WTC11 (cell line): ENCODE data around the gene DPP10. TPM values are rescaled to one million over a fixed set of nuclear protein-coding genes. Genes with fewer than 3 reads are reported as not detected.

Experiments
- ATAC-seq: fragments of 200-7000 bp; cut with Tn5 transposase; 2 replicates; pipeline ENCODE4 v1.10.0; 2021; ENCODE audit warnings: mild to moderate bottlenecking, moderate library complexity
- CTCF ChIA-PET: fragments of 300-600 bp; sonication (Branson Sonifier 250); formaldehyde crosslinking; loops from one replicate; lab custom pipeline; 2021; ENCODE audit warnings: antibody characterized with exemption; lab: Charles Lee
- POLR2A ChIA-PET: fragments of 350-600 bp; sonication (Branson Sonifier 250); formaldehyde crosslinking; loops from one replicate; lab custom pipeline; 2021; ENCODE audit warnings: antibody characterized with exemption; lab: Charles Lee
- DNase-seq: peaks from one replicate; pipeline ENCODE4 v3.0.0; 2021; ENCODE audit warnings: low spot score
- H3K27ac Mint-ChIP-seq: 2 replicates; pipeline ENCODE4 v1.8.0; 2021; ENCODE audit warnings: mixed read lengths
- H3K27me3 Mint-ChIP-seq: 2 replicates; pipeline ENCODE4 v1.8.0; 2021; ENCODE audit warnings: low read depth, mild to moderate bottlenecking, moderate library complexity, mixed read lengths
- H3K36me3 Mint-ChIP-seq: 2 replicates; pipeline ENCODE4 v1.8.0; 2021; ENCODE audit warnings: mixed read lengths
- H3K4me1 Mint-ChIP-seq: 2 replicates; pipeline ENCODE4 v1.8.0; 2022; ENCODE audit warnings: mixed read lengths
- H3K4me3 Mint-ChIP-seq: 2 replicates; pipeline ENCODE4 v1.8.0; 2021; ENCODE audit warnings: mild to moderate bottlenecking, moderate library complexity, mixed read lengths
- H3K9me3 Mint-ChIP-seq: 2 replicates; pipeline ENCODE4 v1.8.0; 2021; ENCODE audit warnings: mixed read lengths
- CREM ChIP-seq: sonication (generic); formaldehyde crosslinking; IDR thresholded peaks from 2 replicates; pipeline ENCODE4 v1.8.1; 2022; ENCODE audit warnings: mild to moderate bottlenecking, missing genetic modification reagents, moderate library complexity
- CTCF ChIP-seq: fragments of 200-600 bp; IDR thresholded peaks from 2 replicates; pipeline ENCODE4 v1.8.0; 2022; ENCODE audit warnings: antibody characterized with exemption
- E2F1 ChIP-seq: sonication (generic); formaldehyde crosslinking; IDR thresholded peaks from 2 replicates; pipeline ENCODE4 v1.8.0; 2022; ENCODE audit warnings: mild to moderate bottlenecking, missing genetic modification reagents
- E2F4 ChIP-seq: sonication (generic); formaldehyde crosslinking; IDR thresholded peaks from 2 replicates; pipeline ENCODE4 v1.8.1; 2022; ENCODE audit warnings: low read depth, mild to moderate bottlenecking, moderate library complexity, missing genetic modification reagents, borderline replicate concordance
- GABPB1 ChIP-seq: sonication (generic); formaldehyde crosslinking; IDR thresholded peaks from 2 replicates; pipeline ENCODE4 v1.8.1; 2023; ENCODE audit warnings: mild to moderate bottlenecking, missing genetic modification reagents
- GRHL2 ChIP-seq: fragments of 250-450 bp; sonication (Bioruptor Pico); IDR thresholded peaks from 2 replicates; pipeline ENCODE4 v1.8.0; 2022; ENCODE audit warnings: mild to moderate bottlenecking, moderate library complexity; ENCODE audit not compliant: insufficient replicate concordance, severe bottlenecking
- HMGXB4 ChIP-seq: sonication (generic); formaldehyde crosslinking; IDR thresholded peaks from 2 replicates; pipeline ENCODE4 v1.8.1; 2023; ENCODE audit warnings: mild to moderate bottlenecking, moderate library complexity, missing genetic modification reagents
- IRF1 ChIP-seq: sonication (generic); formaldehyde crosslinking; IDR thresholded peaks from 2 replicates; pipeline ENCODE4 v1.8.0; 2023; ENCODE audit warnings: missing genetic modification reagents
- JAZF1 ChIP-seq: fragments of 250-450 bp; sonication (Bioruptor Pico); IDR thresholded peaks from 2 replicates; pipeline ENCODE4 v1.9.0; 2021; ENCODE audit warnings: moderate library complexity, mild to moderate bottlenecking, inconsistent platforms
- MLX ChIP-seq: sonication (generic); formaldehyde crosslinking; IDR thresholded peaks from 2 replicates; pipeline ENCODE4 v1.8.1; 2023; ENCODE audit warnings: mild to moderate bottlenecking, missing genetic modification reagents, moderate library complexity
- MYBL2 ChIP-seq: sonication (generic); formaldehyde crosslinking; IDR thresholded peaks from 2 replicates; pipeline ENCODE4 v1.8.1; 2023; ENCODE audit warnings: mild to moderate bottlenecking, moderate library complexity, missing genetic modification reagents
- NR2C2 ChIP-seq: sonication (generic); formaldehyde crosslinking; IDR thresholded peaks from 2 replicates; pipeline ENCODE4 v1.8.0; 2022; ENCODE audit warnings: mild to moderate bottlenecking, missing genetic modification reagents
- NR3C1 ChIP-seq: sonication (generic); formaldehyde crosslinking; conservative IDR thresholded peaks from 2 replicates; pipeline ENCODE4 v1.8.1; 2023; ENCODE audit warnings: low read depth, mild to moderate bottlenecking, missing genetic modification reagents
- PRRX2 ChIP-seq: fragments of 250-450 bp; sonication (Bioruptor Pico); IDR thresholded peaks from 2 replicates; pipeline ENCODE4 v1.8.0; 2021; ENCODE audit warnings: mild to moderate bottlenecking
- RORB ChIP-seq: fragments of 250-450 bp; sonication (Bioruptor Pico); IDR thresholded peaks from 2 replicates; pipeline ENCODE4 v1.9.0; 2021; ENCODE audit warnings: mild to moderate bottlenecking
- SP1 ChIP-seq: sonication (generic); formaldehyde crosslinking; conservative IDR thresholded peaks from 2 replicates; pipeline ENCODE4 v1.8.1; 2022; ENCODE audit warnings: missing genetic modification reagents
- TP53 ChIP-seq: sonication (generic); formaldehyde crosslinking; IDR thresholded peaks from 2 replicates; pipeline ENCODE4 v1.8.1; 2023; ENCODE audit warnings: mild to moderate bottlenecking, missing genetic modification reagents
- ZNF121 ChIP-seq: sonication (generic); formaldehyde crosslinking; IDR thresholded peaks from 2 replicates; pipeline ENCODE4 v1.8.0; 2023; ENCODE audit warnings: missing genetic modification reagents
- ZNF138 ChIP-seq: sonication (generic); formaldehyde crosslinking; conservative IDR thresholded peaks from 2 replicates; pipeline ENCODE4 v1.8.1; 2022; ENCODE audit warnings: mild to moderate bottlenecking, moderate library complexity, missing genetic modification reagents
- ZNF263 ChIP-seq: sonication (generic); formaldehyde crosslinking; IDR thresholded peaks from 2 replicates; pipeline ENCODE4 v1.8.1; 2022; ENCODE audit warnings: low read depth, mild to moderate bottlenecking, moderate library complexity, missing genetic modification reagents
- ZNF281 ChIP-seq: sonication (generic); formaldehyde crosslinking; IDR thresholded peaks from 2 replicates; pipeline ENCODE4 v1.8.0; 2023; ENCODE audit warnings: mild to moderate bottlenecking, missing genetic modification reagents
- ZNF423 ChIP-seq: fragments of 250-450 bp; sonication (Bioruptor Pico); IDR thresholded peaks from 2 replicates; pipeline ENCODE4 v2.1.2; 2022; ENCODE audit warnings: mild to moderate bottlenecking, moderate library complexity
- ZNF425 ChIP-seq: fragments of 250-450 bp; sonication (Bioruptor Pico); conservative IDR thresholded peaks from 2 replicates; pipeline ENCODE4 v1.9.0; 2021; ENCODE audit warnings: mild to moderate bottlenecking
- total RNA-seq: library from RNA; stranded (reverse); gene quantifications from 3 replicates; pipeline ENCODE4 v1.2.3, GENCODE V29; 2021

Gene DPP10
- total RNA-seq, 1 experiment from 2014 or later, result 4.0 TPM

GRCh38 chr2:115524452-115524851, 1082.0 kb downstream of the DPP10 start:
- peaks cover 9% of the 10 kb centered on the region for H3K4me1 Mint-ChIP-seq
- no peak for TF ChIP-seq CREM
- no peak for TF ChIP-seq JAZF1 (CRISPR knock-in tag)
- no peak for TF ChIP-seq GRHL2 (CRISPR knock-in tag)
- no peak for TF ChIP-seq ZNF281 (CRISPR knock-in tag)
- TF ChIP-seq NR2C2 (CRISPR knock-in tag), result no peak
- no peak for TF ChIP-seq E2F4 (CRISPR knock-in tag)
- no peak for TF ChIP-seq ZNF138 (CRISPR knock-in tag)
- no peak for TF ChIP-seq RORB (CRISPR knock-in tag)
- TF ChIP-seq ZNF121 (CRISPR knock-in tag), result no peak
- TF ChIP-seq NR3C1, result no peak
- no peak for TF ChIP-seq TP53
- TF ChIP-seq GABPB1 (CRISPR knock-in tag), result no peak
- TF ChIP-seq ZNF423, result no peak
- ATAC-seq (no peak), DNase-seq (no peak)
- POLR2A ChIA-PET, result no interaction called here
- peaks cover 4% of the 10 kb centered on the region; the same call in 1 of the 2 replicates for H3K36me3 Mint-ChIP-seq
- CTCF ChIA-PET, result no interaction called here
- H3K27ac Mint-ChIP-seq, result no peak overlapping the region
- no peaks in the 10 kb centered on the region for H3K27me3 Mint-ChIP-seq
- H3K9me3 Mint-ChIP-seq, result peaks cover 14% of the 10 kb centered on the region
- H3K4me3 Mint-ChIP-seq, result no peak overlapping the region

- H3K27me3 Mint-ChIP-seq, result no peaks in the 10 kb centered on the region
- no peak for ATAC-seq
- peaks cover 10% of the 10 kb centered on the region for H3K4me1 Mint-ChIP-seq
- POLR2A ChIA-PET, result no interaction called here
- H3K9me3 Mint-ChIP-seq, result no peaks in the 10 kb centered on the region
- H3K4me3 Mint-ChIP-seq, result no peak overlapping the region
- DNase-seq, result no peak
- H3K36me3 Mint-ChIP-seq, result no peaks in the 10 kb centered on the region
- CTCF ChIA-PET, result no interaction called here
- no peak overlapping the region for H3K27ac Mint-ChIP-seq
- TF ChIP-seq HMGXB4, result no peak
- no peak for TF ChIP-seq MYBL2 (CRISPR knock-in tag)
- no peak for TF ChIP-seq MLX (CRISPR knock-in tag)
- TF ChIP-seq PRRX2 (CRISPR knock-in tag), result no peak
- TF ChIP-seq E2F4 (CRISPR knock-in tag), result no peak
- no peak for TF ChIP-seq E2F1 (CRISPR knock-in tag)
- no peak for TF ChIP-seq ZNF263 (CRISPR knock-in tag)
- no peak for TF ChIP-seq RORB (CRISPR knock-in tag)
- TF ChIP-seq ZNF425 (CRISPR knock-in tag), result no peak
- TF ChIP-seq CTCF, result no peak
- no peak for TF ChIP-seq IRF1 (CRISPR knock-in tag)
- no peak for TF ChIP-seq SP1 (CRISPR knock-in tag)
Observed at GRCh38 chr2:115529627-115530026, 1087.2 kb downstream of the DPP10 start.
